Vagina (tissue), 2 donors: ENCODE measurements around the gene DMRTB1. TPM values are rescaled to one million over a fixed set of nuclear protein-coding genes. Genes with fewer than 3 reads are reported as not detected.

Source experiments
- DNase-seq, 2 donors: peaks; one replicate each; pipeline ENCODE4 v3.0.0-alpha.2; 2017; ENCODE audit errors: extremely low spot score in 2 of 2
- H3K27ac ChIP-seq: fragments of 200-600 bp; sonication (generic); one replicate; pipeline ENCODE4 v1.5.1; 2019
- H3K27me3 ChIP-seq: fragments of 200-600 bp; sonication (generic); one replicate; pipeline ENCODE4 v1.5.1; 2019
- H3K36me3 ChIP-seq, 2 donors: fragments of 200-600 bp; sonication (generic); one replicate each; pipeline ENCODE4 v1.5.1; 2017 to 2019
- H3K4me1 ChIP-seq: fragments of 200-600 bp; sonication (generic); one replicate; pipeline ENCODE4 v1.5.1; 2019
- H3K4me3 ChIP-seq, 2 donors: fragments of 200-600 bp; sonication (generic); 1 replicate in 1 of 2; 2 replicates in 1 of 2; pipeline ENCODE4 v1.5.1; 2016 to 2019
- H3K9me3 ChIP-seq: fragments of 200-600 bp; sonication (generic); one replicate; pipeline ENCODE4 v1.5.1; 2019
- CTCF ChIP-seq, 3 experiments: fragments of 450-650 bp in 2 of 3; fragments of 200-600 bp in 1 of 3; sonication (generic) in 1 of 3; IDR thresholded peaks; one replicate each; pipeline ENCODE4 v1.5.1; 2017 to 2019; ENCODE audit warnings: antibody characterized with exemption in 3 of 3, mild to moderate bottlenecking in 2 of 3, moderate library complexity in 2 of 3
- POLR2A ChIP-seq, 2 donors: fragments of 450-650 bp; IDR thresholded peaks; one replicate each; pipeline ENCODE4 v1.6.1; 2017; ENCODE audit warnings: antibody characterized with exemption in 2 of 2, mild to moderate bottlenecking in 2 of 2, moderate library complexity in 2 of 2
- POLR2AphosphoS5 ChIP-seq, 2 donors: sonication (generic); formaldehyde crosslinking; IDR thresholded peaks; one replicate each; pipeline ENCODE4 v1.9.0; 2017; ENCODE audit warnings: antibody characterized with exemption in 2 of 2, mild to moderate bottlenecking in 2 of 2, low read depth in 1 of 2; ENCODE audit not compliant: insufficient read depth in 1 of 2
- intact Hi-C: fragments of 100-400 bp; cut with DNase I; formaldehyde crosslinking; loops from one replicate; pipeline ENCODE4 v1.15.1; 2023
- total RNA-seq: library from RNA; depleted of rRNA; stranded (reverse); fragments of >200 nt; gene quantifications from one replicate; pipeline ENCODE4 v1.2.3, GENCODE V29; 2016

The DMRTB1 gene
- total RNA-seq, 1 donor from 2014 or later: not detected

GRCh38 chr1:53485478-53486394, 26.5 kb downstream of the DMRTB1 start:
- Histone ChIP-seq H3K4me3 (no peak overlapping the region), H3K9me3 (no peaks in the 10 kb centered on the region), H3K27me3 (no peaks in the 10 kb centered on the region), H3K27ac (no peak overlapping the region), H3K4me1 (no peaks in the 10 kb centered on the region), H3K36me3 (no peaks in the 10 kb centered on the region)
- TF ChIP-seq POLR2A (IDR thresholded peaks at IDR 0.05) (no peak), POLR2AphosphoS5 (IDR thresholded peaks at IDR 0.05; ENCODE audit: insufficient read depth in 1 of 2, low read depth in 1 of 2) (no peak), CTCF (IDR thresholded peaks at IDR 0.05) (peak; percentile 54 to 87 (median 85))
- intact Hi-C loops: no loop called here
- DNase-seq: no peak

GRCh38 chr1:53486395-53487026, 27.3 kb downstream of the DMRTB1 start:
- DNase-seq: no peak
- Histone ChIP-seq H3K4me3 (no peak overlapping the region), H3K27me3 (no peaks in the 10 kb centered on the region), H3K27ac (no peak overlapping the region), H3K36me3 (no peaks in the 10 kb centered on the region), H3K4me1 (no peaks in the 10 kb centered on the region), H3K9me3 (no peaks in the 10 kb centered on the region)
- intact Hi-C loops: no loop called here
- no peak for TF ChIP-seq CTCF (IDR thresholded peaks at IDR 0.05)
- no peak for TF ChIP-seq POLR2A (IDR thresholded peaks at IDR 0.05)

- no peaks in the 10 kb centered on the region for H3K9me3 ChIP-seq
- no peak for DNase-seq
- no peak overlapping the region for H3K27ac ChIP-seq
- no peaks in the 10 kb centered on the region for H3K36me3 ChIP-seq
- H3K27me3 ChIP-seq: no peaks in the 10 kb centered on the region
- H3K4me1 ChIP-seq: no peaks in the 10 kb centered on the region
- intact Hi-C loops: no loop called here
- TF ChIP-seq CTCF (IDR thresholded peaks at IDR 0.05) (no peak), POLR2A (IDR thresholded peaks at IDR 0.05) (no peak), POLR2AphosphoS5 (IDR thresholded peaks at IDR 0.05; ENCODE audit: insufficient read depth in 1 of 2, low read depth in 1 of 2) (no peak)
- H3K4me3 ChIP-seq: no peak overlapping the region
These were observed 31.2 kb downstream of the DMRTB1 start for GRCh38 chr1:53490351-53490750.

GRCh38 chr1:53495633-53496345, 36.6 kb downstream of the DMRTB1 start:
- peaks cover 3% of the 10 kb centered on the region for H3K4me1 ChIP-seq
- H3K9me3 ChIP-seq: no peaks in the 10 kb centered on the region
- no peak overlapping the region for H3K4me3 ChIP-seq
- H3K27me3 ChIP-seq: no peaks in the 10 kb centered on the region
- H3K36me3 ChIP-seq: no peaks in the 10 kb centered on the region
- intact Hi-C loops: no loop called here
- no peak overlapping the region for H3K27ac ChIP-seq
- TF ChIP-seq POLR2A (IDR thresholded peaks at IDR 0.05) (no peak), CTCF (IDR thresholded peaks at IDR 0.05) (no peak), POLR2AphosphoS5 (IDR thresholded peaks at IDR 0.05; ENCODE audit: insufficient read depth in 1 of 2, low read depth in 1 of 2) (no peak)
- DNase-seq: no peak
